GM18861 (cell line): ENCODE data around the gene DNAH6.
"Not testable (repeated sequence)": the region's sequence is repeated elsewhere in the genome, so short reads cannot be mapped to it uniquely, and the experiment has no call there.

Experiments
- ATAC-seq: cut with Tn5 transposase; IDR thresholded peaks from one replicate; pipeline ENCODE4 v1.9.1; 2021; ENCODE audit not compliant: unreplicated experiment

Gene DNAH6, protein sequence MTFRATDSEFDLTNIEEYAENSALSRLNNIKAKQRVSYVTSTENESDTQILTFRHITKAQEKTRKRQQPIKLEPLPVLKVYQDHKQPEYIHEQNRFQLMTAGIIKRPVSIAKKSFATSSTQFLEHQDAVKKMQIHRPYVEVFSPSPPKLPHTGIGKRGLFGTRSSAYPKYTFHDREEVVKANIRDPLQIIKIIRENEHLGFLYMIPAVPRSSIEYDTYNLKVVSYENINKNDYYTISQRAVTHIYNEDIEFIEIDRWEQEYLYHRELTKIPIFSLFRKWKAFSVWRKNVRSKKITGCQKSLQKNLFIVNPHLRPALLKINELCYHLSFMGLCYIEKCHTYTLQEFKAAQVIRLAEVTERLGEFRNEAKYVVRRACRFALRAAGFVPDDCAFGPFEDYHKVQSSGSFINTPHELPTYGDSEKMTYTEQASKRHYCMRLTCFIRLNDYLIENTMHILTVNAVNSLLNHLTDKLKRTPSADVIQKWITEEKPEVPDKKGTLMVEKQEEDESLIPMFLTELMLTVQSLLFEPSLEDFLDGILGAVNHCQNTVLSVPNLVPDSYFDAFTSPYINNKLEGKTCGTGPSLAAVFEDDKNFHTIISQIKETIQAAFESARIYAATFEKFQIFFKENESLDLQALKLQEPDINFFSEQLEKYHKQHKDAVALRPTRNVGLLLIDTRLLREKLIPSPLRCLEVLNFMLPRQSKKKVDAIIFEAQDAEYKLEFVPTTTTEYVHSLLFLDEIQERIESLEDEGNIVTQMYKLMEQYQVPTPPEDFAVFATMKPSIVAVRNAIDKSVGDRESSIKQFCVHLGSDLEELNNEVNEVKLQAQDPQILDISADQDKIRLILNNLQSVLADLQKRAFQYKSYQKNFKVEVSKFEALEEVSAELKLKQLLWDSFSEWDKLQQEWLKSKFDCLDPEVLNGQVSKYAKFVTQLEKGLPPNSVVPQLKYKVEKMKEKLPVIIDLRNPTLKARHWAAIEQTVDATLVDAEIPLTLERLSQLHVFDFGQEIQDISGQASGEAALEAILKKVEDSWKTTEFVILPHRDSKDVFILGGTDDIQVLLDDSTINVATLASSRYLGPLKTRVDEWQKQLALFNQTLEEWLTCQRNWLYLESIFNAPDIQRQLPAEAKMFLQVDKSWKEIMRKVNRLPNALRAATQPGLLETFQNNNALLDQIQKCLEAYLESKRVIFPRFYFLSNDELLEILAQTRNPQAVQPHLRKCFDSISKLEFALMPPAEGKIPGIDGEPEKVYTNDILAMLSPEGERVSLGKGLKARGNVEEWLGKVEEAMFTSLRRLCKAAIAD (N-terminal part only)

DNA sequence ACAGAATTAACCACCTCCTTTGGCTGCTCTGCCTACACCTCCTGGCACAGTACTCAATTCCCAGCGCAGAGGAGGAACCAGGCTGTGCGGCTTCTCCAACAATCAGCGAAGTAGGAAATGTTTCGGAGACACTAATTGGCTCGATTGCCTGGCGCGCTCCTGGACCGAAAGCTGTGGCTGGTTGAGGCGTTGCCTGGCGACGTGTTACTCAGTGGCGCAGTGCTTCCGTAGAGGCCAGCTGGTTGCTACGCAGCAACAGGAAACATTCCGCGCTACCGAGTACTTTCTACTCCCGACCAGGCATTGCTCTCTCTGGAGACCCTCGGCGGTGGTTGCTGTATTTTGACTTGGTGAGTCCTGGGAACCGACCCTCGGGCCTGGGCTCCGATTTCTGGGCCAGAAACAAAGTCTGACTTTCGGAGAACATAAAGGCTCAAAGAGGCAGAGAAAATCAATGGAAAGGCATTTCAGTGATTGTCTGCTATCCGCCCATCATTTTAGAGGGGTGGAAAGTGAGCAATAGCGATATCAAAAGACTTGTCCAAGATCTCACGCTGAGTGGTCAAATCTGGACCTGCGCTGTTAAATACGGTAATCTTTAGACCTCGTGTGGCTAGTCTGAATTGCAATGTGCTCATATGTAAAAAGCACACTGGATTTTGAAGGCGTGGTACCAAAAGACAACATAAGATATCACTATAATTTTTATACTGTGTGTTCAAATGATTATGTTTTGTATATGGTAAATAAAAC lies at the start of gene DNAH6:
Gene DNAH6 (plus strand): TSS at position 265 of the 753 bp plus-strand sequence. CDS start 1,329 bp downstream, outside the sequence.
- peak; percentile 87 for ATAC-seq

DNA sequence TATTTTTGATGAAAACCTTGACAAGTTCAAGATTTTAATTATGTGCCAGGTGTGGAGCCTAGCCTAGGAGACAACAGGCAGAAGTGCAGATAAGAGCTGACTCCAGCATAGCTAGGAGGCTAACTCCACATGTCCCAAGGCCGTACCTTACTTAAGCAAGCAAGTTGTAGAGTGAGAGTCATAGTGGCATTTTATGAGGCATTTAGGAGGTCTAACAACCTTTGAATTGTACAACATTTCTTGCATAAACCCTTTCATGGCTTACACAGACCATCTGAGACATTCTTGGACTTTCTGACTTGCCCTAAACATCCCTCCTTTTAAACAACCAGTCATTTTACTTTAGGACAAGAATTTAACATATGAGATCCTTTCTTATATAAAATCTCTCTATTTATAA lies 48.9 kb upstream of the DNAH6 start:
- ATAC-seq, result no peak

DNA sequence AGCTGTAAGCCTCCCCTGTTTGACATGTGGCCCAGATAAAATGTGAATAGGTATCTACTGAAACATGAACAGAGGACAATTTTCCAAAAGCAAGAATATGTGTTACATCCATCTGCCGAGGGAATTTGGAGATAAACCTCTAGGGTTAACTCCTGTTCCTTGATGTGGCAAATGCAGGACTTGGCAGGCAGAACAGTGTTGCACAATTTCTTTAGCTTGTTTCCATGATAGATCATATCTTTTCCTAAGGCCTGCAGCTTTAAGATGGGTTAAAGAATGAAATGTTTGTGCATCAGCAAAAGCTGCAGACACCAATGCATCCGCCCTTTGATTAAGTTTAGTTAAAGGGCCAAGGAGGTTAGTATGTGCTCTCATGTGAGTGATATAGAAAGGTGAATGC lies 43.9 kb upstream of the DNAH6 start:
- ATAC-seq, result not testable (repeated sequence)

DNA sequence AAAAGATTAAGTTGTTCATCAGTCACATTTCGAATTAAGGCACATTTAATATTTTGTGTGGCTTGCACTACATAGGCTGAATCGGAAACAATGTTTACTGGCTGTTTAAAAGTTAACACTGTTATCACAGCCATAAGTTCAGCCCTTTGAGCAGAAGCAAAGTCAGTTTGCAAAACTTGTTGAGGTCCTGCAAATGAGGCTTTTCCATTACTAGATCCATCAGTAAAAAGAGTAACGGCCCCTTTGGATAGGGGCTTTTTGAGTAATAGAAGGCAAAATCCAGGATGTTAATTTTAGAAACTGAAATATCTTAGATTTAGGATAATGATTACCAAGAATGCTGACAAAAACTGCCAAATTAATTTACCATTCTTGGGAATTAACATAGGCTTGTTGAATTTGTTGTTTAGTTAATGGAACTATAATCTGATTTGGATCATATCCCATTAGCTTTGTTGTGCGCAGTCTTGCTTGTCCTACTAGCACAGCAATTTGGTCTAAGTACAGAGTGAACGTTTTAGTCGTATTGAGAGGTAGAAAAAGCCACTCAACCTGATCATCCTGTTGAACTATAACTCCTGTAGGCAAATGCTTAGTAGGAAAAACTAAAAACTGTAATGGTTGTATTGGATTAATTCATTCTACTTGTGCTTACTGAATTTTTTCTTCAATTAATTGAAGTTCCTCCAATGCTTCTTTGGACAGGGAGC lies 43.3 kb upstream of the DNAH6 start:
- no peak for ATAC-seq

DNA sequence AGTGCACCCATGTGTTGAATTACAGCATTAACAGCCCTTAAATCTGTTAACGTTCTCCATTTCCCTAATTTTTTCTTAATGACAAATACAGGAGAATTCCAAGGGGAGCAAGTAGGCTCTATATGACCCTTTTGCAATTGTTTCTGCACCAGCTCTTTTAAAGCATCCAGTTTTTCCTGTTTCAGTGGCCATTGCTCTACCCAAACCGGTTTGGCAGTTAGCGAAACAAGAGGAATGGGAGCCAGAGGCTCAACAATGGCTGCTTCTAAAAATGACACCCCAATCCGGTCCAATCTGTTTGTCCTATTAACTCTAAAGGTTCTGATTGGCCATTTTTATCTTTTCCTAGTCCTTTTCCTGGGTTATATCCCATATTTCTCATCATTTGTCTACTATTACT lies 42.1 kb upstream of the DNAH6 start:
- ATAC-seq, result no peak

DNA sequence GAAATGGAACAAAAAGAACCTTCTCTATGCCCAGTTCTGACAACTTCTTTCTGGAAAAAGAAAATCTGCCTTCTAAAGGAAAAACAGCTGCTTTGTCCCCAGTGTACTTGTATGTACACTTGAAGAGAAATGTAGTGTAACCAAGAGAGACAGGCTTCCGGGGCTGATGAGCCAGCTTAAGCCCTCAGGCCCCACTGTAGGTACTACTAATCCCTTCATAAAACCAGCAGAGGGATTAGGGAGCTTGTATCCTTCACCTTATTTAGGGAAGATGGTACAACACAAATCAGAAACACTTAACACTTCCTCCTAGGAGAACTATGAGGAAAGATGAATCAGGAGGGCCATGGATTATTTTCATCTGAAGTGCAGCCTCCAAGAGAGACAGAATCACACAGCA lies 38.4 kb upstream of the DNAH6 start:
- ATAC-seq, result no peak

DNA sequence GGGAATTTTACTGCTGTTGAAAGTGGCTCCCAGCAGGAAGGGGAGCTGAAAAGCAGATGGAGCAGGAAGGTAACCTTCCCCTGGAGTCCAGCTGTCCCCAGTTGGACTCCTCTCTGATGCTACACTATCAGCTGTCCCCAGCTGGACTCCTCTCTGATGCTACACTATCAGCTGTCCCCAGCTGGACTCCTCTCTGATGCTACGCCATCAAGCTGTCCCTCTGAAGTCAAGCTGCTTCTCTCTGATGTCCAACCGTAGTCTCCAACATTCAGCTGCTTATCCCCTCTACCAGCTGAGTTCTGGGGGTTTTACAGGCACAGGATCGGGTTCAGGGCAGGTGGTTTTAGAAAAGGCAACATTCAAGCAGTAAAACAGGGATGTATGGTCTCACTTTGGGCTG lies 37.4 kb upstream of the DNAH6 start:
- ATAC-seq, result no peak

DNA sequence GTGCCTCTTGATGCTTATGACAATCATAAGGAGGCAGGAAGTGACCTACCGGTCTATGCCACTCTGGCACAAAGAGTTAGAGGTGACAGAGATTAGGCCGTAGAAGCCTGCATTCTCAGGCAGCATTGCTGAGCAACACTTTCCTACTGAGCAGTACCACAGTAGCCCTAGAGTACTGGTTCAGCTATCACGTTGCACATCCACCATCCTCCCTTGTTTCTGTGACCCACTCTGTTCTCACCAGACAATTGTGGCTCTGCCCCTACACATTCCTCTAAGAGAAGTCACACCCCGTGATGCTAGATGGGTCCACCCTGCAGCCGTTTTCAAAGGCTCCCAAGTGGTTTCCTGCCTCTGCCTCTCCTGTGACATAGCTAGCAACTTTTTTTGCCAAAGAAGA lies 34.6 kb upstream of the DNAH6 start:
- no peak for ATAC-seq

DNA sequence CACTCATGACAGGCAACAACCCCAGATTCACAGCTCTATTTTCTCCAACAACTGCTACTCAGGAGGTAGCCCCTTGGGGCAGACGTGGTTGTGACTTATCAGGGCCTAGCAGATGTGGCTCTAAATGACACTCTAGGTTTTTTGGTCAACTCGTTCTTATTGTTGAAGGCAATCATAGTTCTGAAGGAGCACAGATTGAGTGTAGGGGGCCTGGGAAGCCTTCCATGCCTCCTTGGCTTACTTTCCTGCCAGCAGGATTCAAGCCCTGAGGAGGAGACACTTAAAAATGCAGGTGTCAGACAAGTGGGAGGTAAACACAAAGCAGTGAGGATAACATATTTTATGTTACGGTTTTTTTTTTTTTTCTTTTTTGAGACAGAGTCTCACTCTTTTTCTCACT lies 33.7 kb upstream of the DNAH6 start:
- no peak for ATAC-seq

DNA sequence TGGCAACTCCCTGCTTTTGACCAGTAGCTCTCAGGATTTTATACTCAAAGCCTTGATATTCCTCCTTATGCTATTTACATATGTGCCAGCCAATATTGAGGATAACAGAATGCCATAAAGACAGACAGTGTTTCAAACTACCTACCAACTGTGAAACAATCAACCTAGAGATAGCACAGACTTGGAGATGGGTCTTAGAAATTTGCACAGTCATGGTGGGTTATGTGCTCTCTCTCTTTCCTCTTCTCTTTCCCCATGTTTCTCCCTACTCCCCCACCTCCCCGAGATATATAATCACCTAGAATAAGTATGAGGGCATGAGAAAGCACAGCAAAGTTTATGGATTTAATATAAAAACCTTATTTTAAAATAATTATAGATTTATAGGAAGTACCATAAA lies 33.0 kb upstream of the DNAH6 start:
- ATAC-seq, result no peak

DNA sequence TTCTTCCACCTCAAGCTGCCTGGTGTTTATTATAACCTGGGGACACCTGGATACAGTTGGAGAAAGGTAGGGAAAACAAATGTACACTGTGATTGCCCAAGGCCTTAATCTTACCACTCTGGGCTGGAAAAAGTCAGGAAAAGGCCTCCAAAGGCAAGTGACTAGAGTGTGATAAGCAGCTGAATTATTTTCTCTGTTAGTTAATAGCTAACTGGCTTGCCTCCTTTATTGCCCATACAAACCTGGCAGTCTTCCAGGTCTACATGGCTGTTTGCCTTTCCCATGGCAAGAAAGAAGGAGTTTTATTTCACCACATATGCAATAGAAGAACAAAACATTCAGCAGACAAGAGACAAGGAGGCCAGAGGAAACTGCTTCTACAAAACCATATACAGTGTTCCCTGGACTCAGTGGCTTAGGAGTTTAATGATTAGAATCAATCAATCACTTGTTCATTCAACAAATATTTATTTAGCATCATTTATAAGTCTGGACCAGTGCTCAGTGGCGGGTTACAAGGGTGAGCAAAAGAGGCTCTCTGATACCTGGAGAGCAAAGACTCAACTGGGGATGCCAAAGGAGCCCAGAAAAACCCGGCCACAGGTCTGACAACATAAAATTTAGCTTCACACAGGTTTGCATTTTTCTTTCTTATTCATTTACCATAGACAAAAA lies 29.7 kb upstream of the DNAH6 start:
- no peak for ATAC-seq

DNA sequence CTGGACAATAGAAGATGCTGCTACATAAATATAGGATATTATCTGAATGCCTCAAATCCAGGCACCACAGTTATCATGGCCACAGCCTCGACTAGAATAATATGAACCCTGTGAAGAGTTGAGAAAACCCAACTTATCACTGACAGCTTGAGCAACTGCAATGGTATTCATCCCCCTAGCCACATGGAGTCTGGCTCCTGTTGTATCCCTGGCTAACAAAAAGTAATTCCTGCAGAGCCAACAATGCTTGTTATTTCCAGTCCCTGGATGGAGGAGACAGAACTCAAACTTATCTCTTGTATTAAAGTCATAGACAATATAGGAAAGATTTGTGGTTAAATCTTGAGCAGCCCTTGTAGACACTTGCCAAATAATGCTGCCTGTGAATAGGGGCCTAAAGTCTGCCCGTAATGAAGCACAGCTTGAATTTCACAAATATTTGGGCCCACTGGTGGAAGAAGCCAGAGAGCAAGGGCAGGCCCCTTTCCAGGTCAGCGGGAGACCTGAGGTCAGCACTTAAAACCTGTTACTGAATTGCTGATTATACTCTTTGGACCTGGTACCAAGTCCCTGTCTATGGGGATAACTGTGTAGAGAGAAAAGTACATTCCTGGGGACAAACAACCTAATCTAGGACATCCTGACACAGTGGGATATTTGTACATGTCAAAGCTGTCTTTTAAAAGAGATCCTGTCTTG lies 28.9 kb upstream of the DNAH6 start:
- no peak for ATAC-seq

DNA sequence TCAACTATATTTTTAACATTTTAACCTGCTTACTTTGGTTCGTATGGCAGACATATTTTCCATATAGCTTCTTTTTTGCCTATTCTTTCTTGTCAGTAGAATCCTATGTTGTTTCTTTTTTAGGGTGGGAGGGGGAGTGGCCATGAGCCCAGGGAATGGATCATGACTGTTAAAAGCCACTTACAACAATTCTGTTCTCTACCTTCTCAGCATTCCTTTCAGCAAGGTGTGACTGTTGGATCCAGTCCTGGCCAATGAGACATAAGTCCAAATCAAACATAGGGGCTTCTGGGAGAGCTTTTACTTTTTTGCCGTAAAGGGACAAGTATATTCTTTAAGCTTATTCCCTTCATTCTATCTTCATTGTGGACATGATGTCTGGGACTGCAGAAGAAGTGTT lies 25.0 kb upstream of the DNAH6 start:
- no peak for ATAC-seq

DNA sequence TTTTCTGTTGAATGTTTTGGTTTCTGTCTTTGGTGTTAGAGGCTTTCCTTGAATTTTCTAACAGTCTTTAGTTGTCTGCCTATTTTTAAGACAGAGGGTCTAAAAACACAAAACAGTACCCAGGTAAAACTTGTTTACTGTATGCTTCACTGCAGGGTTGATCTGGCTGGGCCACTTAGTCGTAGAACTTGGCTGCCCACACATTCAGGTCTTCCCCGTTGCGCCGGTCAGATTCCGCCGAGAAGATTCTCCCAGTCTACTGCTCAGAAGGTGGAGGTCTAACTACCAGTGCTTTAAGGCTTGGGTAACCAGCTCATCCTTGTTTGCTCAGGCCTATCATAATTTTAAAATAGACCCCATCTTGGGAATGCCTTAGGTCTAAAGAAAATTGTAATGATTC lies 24.6 kb upstream of the DNAH6 start:
- no peak for ATAC-seq

DNA sequence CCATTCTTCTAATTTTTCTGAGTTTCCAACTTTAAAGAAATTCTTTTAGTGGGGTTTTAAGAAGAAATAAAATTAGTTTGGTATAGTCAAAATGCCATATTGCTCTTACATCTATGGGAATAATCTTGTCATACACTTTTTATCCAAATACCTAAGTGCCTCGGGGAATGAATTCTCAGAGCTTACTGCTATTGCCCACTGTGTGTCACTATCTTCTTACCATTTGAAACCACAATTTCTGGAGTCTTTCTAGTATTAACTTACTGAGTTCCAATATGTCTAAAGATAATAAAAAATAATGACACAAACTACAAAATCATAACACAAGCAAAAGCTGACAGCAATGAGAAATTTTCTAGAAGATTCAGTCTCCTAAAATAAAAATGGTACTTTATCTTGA lies 23.7 kb upstream of the DNAH6 start:
- no peak for ATAC-seq

DNA sequence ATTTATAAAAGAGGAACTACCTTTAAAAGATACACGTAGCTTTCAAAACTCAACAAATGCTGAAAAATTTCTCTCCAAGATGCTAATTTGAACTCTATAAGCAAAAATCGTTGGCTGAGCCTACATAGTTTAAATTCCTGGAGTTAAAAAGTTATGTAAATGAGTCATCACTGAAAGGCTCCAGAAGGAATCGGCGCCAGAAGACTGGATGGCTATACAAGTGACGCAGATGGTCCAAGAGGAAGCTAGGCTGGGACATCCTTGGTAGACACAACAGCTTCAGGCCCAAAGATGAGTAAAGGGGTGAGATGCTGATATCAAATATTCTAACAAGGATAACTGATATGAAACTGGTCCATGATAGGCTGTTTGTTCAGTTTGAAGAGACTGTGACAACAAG lies 22.8 kb upstream of the DNAH6 start:
- ATAC-seq, result no peak

DNA sequence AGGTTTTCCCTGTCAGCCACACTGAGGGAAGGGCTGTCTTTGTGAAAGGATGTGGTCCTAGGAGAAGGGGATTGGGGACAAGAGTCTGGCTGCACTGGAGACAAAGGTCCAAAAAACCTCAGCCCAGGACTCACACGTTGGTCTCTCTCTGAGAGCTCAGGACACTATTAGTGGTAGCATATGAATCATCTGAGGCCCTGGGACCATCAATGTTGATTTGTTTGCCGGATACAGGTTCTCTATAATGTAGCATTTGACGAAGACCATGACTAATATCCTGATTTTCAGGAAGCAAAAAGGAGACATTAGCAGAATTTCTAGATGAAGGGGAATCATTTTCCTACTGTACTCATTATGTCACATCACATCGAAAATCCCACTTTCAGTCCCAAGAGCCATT lies 22.2 kb upstream of the DNAH6 start:
- ATAC-seq, result no peak

DNA sequence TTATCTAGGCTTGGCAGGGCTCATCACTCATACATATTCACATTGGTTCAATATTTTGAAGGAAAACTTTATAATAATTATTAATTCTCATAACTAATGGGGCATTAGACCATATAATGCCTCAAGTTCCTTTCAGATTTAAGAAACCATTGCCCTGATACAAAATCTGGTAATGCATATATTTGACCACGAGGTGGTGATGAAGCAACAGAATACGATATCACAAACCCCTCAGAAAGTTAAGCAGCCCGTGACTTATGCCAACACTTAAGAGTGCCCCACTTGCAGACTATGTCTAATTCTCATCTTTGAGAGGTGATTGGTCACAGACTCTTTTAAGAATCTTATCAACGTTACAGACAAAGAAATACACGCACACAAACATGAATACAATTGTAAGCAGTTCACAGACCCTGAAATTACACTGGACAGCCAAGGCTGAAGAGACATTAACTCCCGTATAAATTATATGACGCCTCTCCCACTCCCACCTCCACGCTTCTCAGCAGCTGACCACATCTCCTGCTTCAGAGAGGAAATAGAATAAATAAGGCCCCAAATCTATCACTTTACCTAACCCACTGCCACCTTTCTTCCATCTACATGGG lies 20.7 kb upstream of the DNAH6 start:
- ATAC-seq, result peak; percentile 69
